Thymus (tissue), 11 donors: ENCODE measurements around the gene MED10. TPM values are rescaled to one million over a fixed set of nuclear protein-coding genes. Genes with fewer than 3 reads are reported as not detected.

ENCODE experiments used
- DNase-seq, 9 donors: peaks; one replicate each; pipeline ENCODE4 v3.0.0-alpha.2; 2013; ENCODE audit warnings: low spot score in 9 of 9, low read depth in 6 of 9, missing footprints in 1 of 9
- H3K27ac ChIP-seq, 2 donors: one replicate each; pipeline ENCODE4 v1.5.1; 2013; ENCODE audit warnings: control low read depth in 1 of 2, low read depth in 1 of 2, low read length in 1 of 2, mild to moderate bottlenecking in 1 of 2, moderate library complexity in 1 of 2
- H3K27me3 ChIP-seq, 2 donors: one replicate each; pipeline ENCODE4 v1.5.1; 2013; ENCODE audit warnings: low read length in 1 of 2; ENCODE audit not compliant: control insufficient read depth in 2 of 2, insufficient read depth in 1 of 2
- H3K36me3 ChIP-seq, 2 donors: one replicate each; pipeline ENCODE4 v1.5.1; 2013; ENCODE audit warnings: low read length in 1 of 2, mild to moderate bottlenecking in 1 of 2, moderate library complexity in 1 of 2; ENCODE audit not compliant: control insufficient read depth in 2 of 2, insufficient read depth in 2 of 2
- H3K4me1 ChIP-seq, 2 donors: one replicate each; pipeline ENCODE4 v1.5.1; 2013; ENCODE audit warnings: low read length in 2 of 2; ENCODE audit not compliant: control insufficient read depth in 2 of 2, insufficient read depth in 2 of 2
- H3K4me3 ChIP-seq, 2 donors: one replicate each; pipeline ENCODE4 v1.5.1; 2013; ENCODE audit warnings: low read length in 2 of 2, control low read depth in 1 of 2, mild to moderate bottlenecking in 1 of 2
- H3K9me3 ChIP-seq, 2 donors: one replicate each; pipeline ENCODE4 v1.5.1; 2013; ENCODE audit warnings: low read length in 1 of 2, mild to moderate bottlenecking in 1 of 2; ENCODE audit not compliant: control insufficient read depth in 2 of 2, insufficient read depth in 1 of 2
- WGBS: extraction: QIAGEN DNeasy Blood & Tissue Kit; methylation state at CpG from one replicate; pipeline ENCODE4 v1.1.7; 2013; 5-methylcytosine and 5-hydroxymethylcytosine counted together
- polyA plus RNA-seq: library from polyadenylated mRNA; stranded (reverse); fragments of 200-250 nt; gene quantifications from one replicate; pipeline ENCODE4 v1.2.3, GENCODE V29; 2013
- total RNA-seq: library from RNA; stranded (reverse); fragments of 120-200 nt; gene quantifications from one replicate; pipeline ENCODE4 v1.2.4, GENCODE V29; 2013
- donor health status: healthy.

MED10 gene
- total and polyA plus RNA-seq, 2 donors, result 17.7 to 53.7 TPM

- H3K27me3 ChIP-seq, result no peaks in the 10 kb centered on the region
- H3K27ac ChIP-seq, result no peak overlapping the region
- no peaks in the 10 kb centered on the region for H3K4me1 ChIP-seq
- H3K36me3 ChIP-seq, result no peaks in the 10 kb centered on the region
- H3K9me3 ChIP-seq, result no peaks in the 10 kb centered on the region
- 91% methylated on average over 10 of the region's 10 CpGs for WGBS
- no peak overlapping the region for H3K4me3 ChIP-seq
- DNase-seq, result no peak
Measured at GRCh38 chr5:6417657-6418056, 39.3 kb upstream of the MED10 start.

GRCh38 chr5:6412811-6413210, 34.5 kb upstream of the MED10 start:
- no peaks in the 10 kb centered on the region for H3K9me3 ChIP-seq
- 84% methylated on average over 4 of the region's 4 CpGs for WGBS
- H3K27ac ChIP-seq, result no peak overlapping the region
- H3K36me3 ChIP-seq, result no peaks in the 10 kb centered on the region
- H3K27me3 ChIP-seq, result no peaks in the 10 kb centered on the region
- H3K4me1 ChIP-seq, result no peaks in the 10 kb centered on the region
- no peak for DNase-seq
- H3K4me3 ChIP-seq, result no peak overlapping the region

DNA sequence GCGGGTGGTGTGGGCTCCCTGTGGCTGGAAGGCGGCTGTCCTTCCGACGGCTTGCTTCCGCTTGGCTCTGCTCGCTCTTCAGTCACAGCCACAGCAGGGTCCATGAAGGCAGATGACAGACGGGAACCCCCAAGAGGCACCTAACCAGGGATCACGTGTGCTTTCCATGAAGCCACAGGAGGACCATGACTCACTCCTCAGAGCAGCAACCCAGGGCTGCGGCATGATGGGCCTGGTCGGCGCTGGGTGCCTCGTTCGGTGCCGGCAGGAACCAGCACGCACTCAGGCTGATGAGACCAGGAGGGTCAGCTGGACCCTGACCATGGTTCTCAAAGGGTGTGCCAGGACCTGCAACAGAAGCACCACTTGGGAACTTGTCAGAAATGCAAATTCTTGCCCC, 32.8 kb upstream of the MED10 start:
- no peak overlapping the region for H3K27ac ChIP-seq
- no peaks in the 10 kb centered on the region for H3K36me3 ChIP-seq
- 96% methylated on average over 15 of the region's 15 CpGs for WGBS
- no peaks in the 10 kb centered on the region for H3K4me1 ChIP-seq
- no peak for DNase-seq
- no peak overlapping the region for H3K4me3 ChIP-seq
- no peaks in the 10 kb centered on the region for H3K9me3 ChIP-seq
- H3K27me3 ChIP-seq, result no peaks in the 10 kb centered on the region

DNA sequence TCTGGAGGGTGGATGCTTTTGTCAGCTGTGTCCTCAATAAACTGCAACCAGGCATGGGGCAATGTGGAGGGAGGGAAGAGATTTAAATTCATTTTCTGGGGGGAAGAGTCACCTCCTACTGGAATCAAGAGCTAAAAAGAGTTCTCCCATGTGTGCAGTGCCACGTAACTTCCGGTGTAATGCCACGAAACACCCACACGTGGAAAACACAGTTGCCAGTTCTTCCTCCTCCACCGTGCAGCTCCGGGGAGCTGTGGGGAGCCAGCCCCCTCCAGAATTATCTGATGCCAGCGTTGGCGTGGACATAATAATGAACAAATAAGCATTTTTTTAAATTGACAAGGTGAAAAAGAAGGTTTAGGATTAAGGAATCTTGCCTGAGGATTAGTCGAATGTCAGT, 32.1 kb upstream of the MED10 start:
- H3K4me1 ChIP-seq, result no peaks in the 10 kb centered on the region

DNA sequence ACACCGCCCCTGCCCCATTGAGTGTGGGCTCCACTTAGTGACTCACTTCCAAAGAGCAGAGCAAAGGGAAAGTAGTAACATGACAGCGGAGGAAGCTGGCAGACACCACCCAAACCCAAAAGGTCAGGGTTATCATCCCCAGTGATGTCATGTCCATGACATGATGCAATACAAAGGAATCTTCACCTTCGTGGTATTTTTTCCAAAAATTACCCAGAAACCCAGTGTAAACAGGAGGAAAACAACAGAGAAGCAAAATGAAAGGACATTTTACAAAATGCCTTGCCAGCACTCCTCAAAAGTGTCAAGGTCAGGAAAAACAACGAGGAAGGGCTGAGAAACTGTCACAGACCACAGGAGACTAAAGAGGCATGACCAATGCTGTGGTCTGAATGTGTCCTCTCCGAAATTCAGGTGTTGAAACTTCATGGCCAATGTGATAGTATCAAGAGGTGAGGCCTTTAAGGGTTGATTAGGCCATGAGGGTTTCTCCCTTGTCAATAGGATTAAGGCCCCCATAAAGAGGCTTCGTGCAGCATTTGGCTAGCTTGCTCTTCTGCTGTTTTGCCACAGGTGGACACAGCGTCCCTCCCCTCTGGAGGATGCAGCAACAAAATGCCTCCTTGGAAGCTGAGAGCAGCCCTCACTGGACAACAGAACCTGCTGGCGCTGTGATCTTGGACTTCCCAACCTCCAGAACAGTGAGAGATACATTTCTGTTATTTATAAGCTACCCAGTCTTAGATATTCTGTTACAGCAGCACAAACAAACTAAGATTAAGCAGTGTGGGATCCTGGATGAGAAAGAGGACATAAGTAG, 30.5 kb upstream of the MED10 start:
- WGBS, result 89% methylated on average over 8 of the region's 8 CpGs
- Histone ChIP-seq H3K9me3 (no peaks in the 10 kb centered on the region), H3K4me1 (no peaks in the 10 kb centered on the region), H3K4me3 (no peak overlapping the region), H3K27ac (no peak overlapping the region), H3K27me3 (no peaks in the 10 kb centered on the region), H3K36me3 (no peaks in the 10 kb centered on the region)
- no peak for DNase-seq

More for the DNA sequence above, 32.1 kb upstream of the MED10 start:
- DNase-seq, result no peak
- Histone ChIP-seq H3K36me3 (no peaks in the 10 kb centered on the region), H3K4me3 (no peak overlapping the region), H3K9me3 (no peaks in the 10 kb centered on the region), H3K27me3 (no peaks in the 10 kb centered on the region), H3K27ac (no peak overlapping the region)
- 95% methylated on average over 9 of the region's 9 CpGs for WGBS

- Histone ChIP-seq H3K36me3 (no peaks in the 10 kb centered on the region), H3K4me1 (no peaks in the 10 kb centered on the region), H3K27ac (no peak overlapping the region), H3K4me3 (no peak overlapping the region), H3K9me3 (no peaks in the 10 kb centered on the region), H3K27me3 (no peaks in the 10 kb centered on the region)
- DNase-seq, result no peak
- 84% methylated on average over 5 of the region's 5 CpGs for WGBS
Measured at GRCh38 chr5:6408260-6408596, 29.9 kb upstream of the MED10 start.

DNA sequence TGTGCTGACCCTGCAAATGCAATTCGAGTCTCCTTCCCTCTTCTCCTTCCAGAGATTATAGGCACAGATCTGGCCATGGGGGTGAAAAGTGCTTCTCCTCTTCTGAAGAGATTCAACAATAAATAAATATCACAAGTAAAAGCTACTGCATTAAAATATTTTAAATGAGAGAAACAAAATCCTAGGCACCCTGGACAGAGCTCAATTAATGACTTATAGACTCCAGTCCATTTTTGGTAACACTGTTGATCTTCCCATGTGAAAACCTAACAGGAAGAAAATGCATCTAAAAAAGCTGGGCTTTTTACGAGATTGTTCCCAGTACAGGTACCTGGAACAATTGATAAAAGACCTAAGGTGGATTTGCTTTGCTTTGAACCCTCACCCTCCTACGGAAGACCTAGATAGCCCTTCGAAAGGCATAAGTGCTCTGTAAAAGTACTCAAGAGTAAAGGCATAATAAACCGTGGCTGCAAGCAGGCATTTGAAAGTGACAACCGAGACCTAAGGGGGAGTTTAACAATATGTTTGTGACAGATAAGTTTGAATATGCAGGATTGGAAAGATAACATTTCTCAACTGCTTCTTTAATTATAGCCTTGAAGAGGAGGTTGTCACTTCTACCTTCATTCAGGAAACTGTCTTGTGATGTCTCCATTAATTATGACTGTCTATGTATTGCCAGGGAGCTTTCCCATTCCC, 29.4 kb upstream of the MED10 start:
- Histone ChIP-seq H3K27ac (no peak overlapping the region), H3K9me3 (no peaks in the 10 kb centered on the region), H3K36me3 (no peaks in the 10 kb centered on the region), H3K27me3 (no peaks in the 10 kb centered on the region), H3K4me1 (no peaks in the 10 kb centered on the region), H3K4me3 (no peak overlapping the region)
- DNase-seq, result no peak
- 80% methylated on average over 6 of the region's 6 CpGs for whole genome bisulfite sequencing

DNA sequence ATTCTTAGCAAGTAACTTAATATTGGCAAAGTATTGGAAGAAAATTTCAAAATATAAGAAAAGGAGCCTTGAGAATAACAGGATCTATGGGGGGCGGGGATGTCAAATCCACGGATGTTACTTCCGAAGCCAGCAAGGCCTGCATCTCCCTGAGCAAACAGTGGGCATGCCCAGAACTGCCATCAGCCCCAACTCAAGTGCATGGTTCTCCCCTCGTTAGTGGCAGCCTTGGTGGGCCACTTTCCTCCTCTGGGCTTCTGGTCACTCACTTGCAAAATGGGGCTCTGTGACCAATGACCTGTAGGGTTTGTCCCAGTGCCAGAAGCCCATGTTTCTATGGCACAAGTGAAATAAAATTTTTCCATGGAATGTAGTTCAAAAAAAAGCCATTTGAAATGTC, 27.2 kb upstream of the MED10 start:
- Histone ChIP-seq H3K36me3 (no peaks in the 10 kb centered on the region), H3K27me3 (peaks cover 0 to 2% of the 10 kb centered on the region in 2 donors), H3K27ac (no peak overlapping the region), H3K9me3 (no peaks in the 10 kb centered on the region), H3K4me1 (no peaks in the 10 kb centered on the region), H3K4me3 (no peak overlapping the region)
- WGBS, result 92% methylated on average over 4 of the region's 4 CpGs
- DNase-seq, result no peak

DNA sequence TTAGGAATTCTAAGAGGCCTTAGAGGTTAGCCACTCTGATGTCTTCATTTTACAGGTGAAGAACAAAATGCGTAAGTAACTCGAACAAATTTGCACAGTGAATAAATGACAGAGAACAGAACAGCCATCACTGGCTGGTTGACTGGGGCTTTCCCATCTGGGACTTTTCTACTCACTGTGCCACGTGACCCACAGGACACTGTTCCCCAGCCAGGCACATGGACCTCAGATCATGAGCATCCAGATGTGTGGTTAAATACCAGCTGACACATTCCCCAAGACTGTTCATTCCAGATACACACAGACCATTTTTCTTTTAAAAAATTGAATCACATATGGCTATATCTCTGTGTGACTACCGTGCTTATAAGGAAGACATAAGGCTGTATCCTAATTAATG, 25.8 kb upstream of the MED10 start:
- H3K27me3 ChIP-seq, result peaks cover 0 to 2% of the 10 kb centered on the region in 2 donors
- 91% methylated on average over 4 of the region's 4 CpGs for WGBS
- H3K4me3 ChIP-seq, result no peak overlapping the region
- H3K9me3 ChIP-seq, result no peaks in the 10 kb centered on the region
- no peak overlapping the region for H3K27ac ChIP-seq
- H3K36me3 ChIP-seq, result no peaks in the 10 kb centered on the region
- H3K4me1 ChIP-seq, result no peaks in the 10 kb centered on the region
- no peak for DNase-seq
